RWPE2 (cell line): ENCODE measurements around the gene SMIM21.
A peak's percentile ranks its signal among the peaks of the same experiment; 100 is the strongest.

Experiments used
- ATAC-seq: fragments of 200-7000 bp; cut with Tn5 transposase; 3 replicates; pipeline ENCODE4 v1.9.1; 2021; ENCODE audit warnings: low read depth
- DNase-seq: peaks from one replicate; pipeline ENCODE4 v3.0.0-alpha.2; 2020; ENCODE audit warnings: low spot score
- H3K27ac ChIP-seq: fragments of 450-650 bp; 2 replicates; pipeline ENCODE4 v1.5.1; 2017; ENCODE audit warnings: mild to moderate bottlenecking; ENCODE audit not compliant: poor library complexity, severe bottlenecking
- H3K27me3 ChIP-seq: fragments of 250-450 bp; sonication (Bioruptor Pico); 2 replicates; pipeline ENCODE4 v1.5.1; 2021; ENCODE audit warnings: mild to moderate bottlenecking, moderate library complexity; ENCODE audit not compliant: insufficient read depth, poor library complexity, severe bottlenecking
- H3K36me3 ChIP-seq: fragments of 250-450 bp; sonication (Bioruptor Pico); 2 replicates; pipeline ENCODE4 v1.5.1; 2020; ENCODE audit warnings: low read depth, mild to moderate bottlenecking, moderate library complexity
- H3K4me1 ChIP-seq: fragments of 250-450 bp; sonication (Bioruptor Pico); 2 replicates; pipeline ENCODE4 v1.5.1; 2021; ENCODE audit warnings: mild to moderate bottlenecking, moderate library complexity; ENCODE audit not compliant: insufficient read depth, poor library complexity, severe bottlenecking
- H3K4me3 ChIP-seq: fragments of 250-450 bp; sonication (Bioruptor Pico); 2 replicates; pipeline ENCODE4 v1.5.1; 2021; ENCODE audit warnings: mild to moderate bottlenecking, moderate library complexity; ENCODE audit not compliant: severe bottlenecking
- H3K9me3 ChIP-seq: fragments of 250-450 bp; sonication (Bioruptor Pico); 2 replicates; pipeline ENCODE4 v1.5.1; 2021; ENCODE audit warnings: mild to moderate bottlenecking, moderate library complexity; ENCODE audit not compliant: severe bottlenecking
- CTCF ChIP-seq: fragments of 450-650 bp; IDR thresholded peaks from one replicate; pipeline ENCODE4 v1.5.1; 2017; ENCODE audit warnings: mild to moderate bottlenecking, moderate library complexity; ENCODE audit not compliant: poor library complexity, severe bottlenecking

Gene SMIM21

GRCh38 chr18:75418293-75419005, 9.1 kb downstream of the SMIM21 start:
- no peak for ATAC-seq

GRCh38 chr18:75410611-75411010, 16.9 kb downstream of the SMIM21 start:
- Histone ChIP-seq H3K4me3 (no peak overlapping the region), H3K9me3 (no peaks in the 10 kb centered on the region), H3K27ac (no peak overlapping the region), H3K27me3 (no peaks in the 10 kb centered on the region), H3K4me1 (peaks cover 16% of the 10 kb centered on the region), H3K36me3 (no peaks in the 10 kb centered on the region)
- no peak for TF ChIP-seq CTCF
- DNase-seq (no peak), ATAC-seq (no peak)

More at GRCh38 chr18:75418293-75419005, 9.1 kb downstream of the SMIM21 start:
- peaks cover 4% of the 10 kb centered on the region for H3K4me1 ChIP-seq
- TF ChIP-seq CTCF: no peak
- no peak overlapping the region for H3K27ac ChIP-seq
- H3K4me3 ChIP-seq: no peak overlapping the region
- DNase-seq: no peak
- no peaks in the 10 kb centered on the region for H3K9me3 ChIP-seq
- no peaks in the 10 kb centered on the region for H3K36me3 ChIP-seq
- H3K27me3 ChIP-seq: no peaks in the 10 kb centered on the region

DNA sequence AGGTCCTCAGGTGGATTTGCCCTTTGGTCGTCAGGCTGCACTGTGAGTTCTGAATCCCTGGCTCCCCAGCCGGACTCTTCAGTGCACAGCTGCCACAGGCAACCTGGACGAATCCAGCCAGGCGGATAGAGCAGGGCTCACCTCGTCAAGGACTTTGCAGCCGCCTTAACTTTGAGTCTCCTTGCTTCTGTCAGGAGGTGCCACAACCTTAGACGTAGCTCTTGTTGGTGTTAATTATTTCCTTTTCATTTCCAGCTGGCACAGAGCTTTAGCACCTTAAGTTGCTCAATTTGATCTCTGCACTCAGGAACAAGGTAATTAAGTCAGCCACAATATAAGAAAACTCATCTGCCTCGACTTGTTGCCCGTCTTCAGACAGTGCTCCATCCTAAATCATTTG, 17.7 kb downstream of the SMIM21 start:
- Histone ChIP-seq H3K9me3 (no peaks in the 10 kb centered on the region), H3K27ac (peak overlapping the region; percentile 66), H3K27me3 (no peaks in the 10 kb centered on the region), H3K4me1 (peaks cover 16% of the 10 kb centered on the region), H3K4me3 (no peak overlapping the region), H3K36me3 (no peaks in the 10 kb centered on the region)
- no peak for TF ChIP-seq CTCF
- ATAC-seq: no peak
- DNase-seq: no peak

GRCh38 chr18:75408554-75409506, 18.7 kb downstream of the SMIM21 start:
- Histone ChIP-seq H3K4me1 (peaks cover 16% of the 10 kb centered on the region), H3K27me3 (no peaks in the 10 kb centered on the region), H3K9me3 (no peaks in the 10 kb centered on the region), H3K27ac (peak overlapping the region; percentile 66), H3K4me3 (no peak overlapping the region), H3K36me3 (no peaks in the 10 kb centered on the region)
- DNase-seq (peak; percentile 87), ATAC-seq (peak; percentile 95)
- TF ChIP-seq CTCF: no peak
